C4-2B (cell line): Measurements from ENCODE around the gene BEAN1.

Source experiments
- ZFX ChIP-seq: fragments of 450-650 bp; IDR thresholded peaks from 2 replicates; pipeline ENCODE4 v1.6.1; 2017
- TF ChIP-seq, protein P1 (sequence below): fragments of 450-650 bp; conservative IDR thresholded peaks from 2 replicates; pipeline ENCODE4 v1.5.1; 2017; ENCODE audit warnings: mild to moderate bottlenecking

DNA sequence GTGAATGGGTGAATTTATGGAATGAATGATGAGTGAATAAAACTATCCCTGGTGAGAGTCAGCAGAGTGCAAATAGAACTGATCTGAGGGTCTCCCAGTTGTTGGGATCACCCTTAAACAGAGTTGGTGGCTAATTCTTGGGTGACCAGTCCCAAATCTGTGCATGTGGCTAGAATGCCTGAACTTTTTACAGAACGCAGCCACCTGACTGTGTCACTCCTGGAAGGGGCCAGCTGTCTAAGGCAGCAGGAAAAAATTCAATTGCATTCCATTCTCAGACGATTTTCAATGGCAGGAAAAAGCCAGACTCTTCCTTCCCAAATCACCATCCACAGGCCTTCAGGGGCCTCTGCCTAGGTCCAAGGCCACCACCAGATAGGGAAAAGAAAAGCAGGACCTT lies 43.5 kb downstream of the BEAN1 start:
- TF ChIP-seq, protein P1, sequence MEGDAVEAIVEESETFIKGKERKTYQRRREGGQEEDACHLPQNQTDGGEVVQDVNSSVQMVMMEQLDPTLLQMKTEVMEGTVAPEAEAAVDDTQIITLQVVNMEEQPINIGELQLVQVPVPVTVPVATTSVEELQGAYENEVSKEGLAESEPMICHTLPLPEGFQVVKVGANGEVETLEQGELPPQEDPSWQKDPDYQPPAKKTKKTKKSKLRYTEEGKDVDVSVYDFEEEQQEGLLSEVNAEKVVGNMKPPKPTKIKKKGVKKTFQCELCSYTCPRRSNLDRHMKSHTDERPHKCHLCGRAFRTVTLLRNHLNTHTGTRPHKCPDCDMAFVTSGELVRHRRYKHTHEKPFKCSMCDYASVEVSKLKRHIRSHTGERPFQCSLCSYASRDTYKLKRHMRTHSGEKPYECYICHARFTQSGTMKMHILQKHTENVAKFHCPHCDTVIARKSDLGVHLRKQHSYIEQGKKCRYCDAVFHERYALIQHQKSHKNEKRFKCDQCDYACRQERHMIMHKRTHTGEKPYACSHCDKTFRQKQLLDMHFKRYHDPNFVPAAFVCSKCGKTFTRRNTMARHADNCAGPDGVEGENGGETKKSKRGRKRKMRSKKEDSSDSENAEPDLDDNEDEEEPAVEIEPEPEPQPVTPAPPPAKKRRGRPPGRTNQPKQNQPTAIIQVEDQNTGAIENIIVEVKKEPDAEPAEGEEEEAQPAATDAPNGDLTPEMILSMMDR = no peak
- no peak for TF ChIP-seq ZFX
